Neural cell (in vitro differentiated cells): ENCODE measurements around the gene RBM42.

Source experiments
- CTCF ChIP-seq: fragments of 450-650 bp; IDR thresholded peaks from 2 replicates; pipeline ENCODE4 v1.5.1; 2014; ENCODE audit warnings: antibody characterized with exemption, mild to moderate bottlenecking, moderate library complexity; ENCODE audit not compliant: poor library complexity, severe bottlenecking
- POLR2AphosphoS5 ChIP-seq: IDR thresholded peaks from 2 replicates; pipeline ENCODE4 v1.6.1; 2012
- SMC3 ChIP-seq: fragments of 450-650 bp; conservative IDR thresholded peaks from 2 replicates; pipeline ENCODE4 v1.6.1; 2014; ENCODE audit warnings: antibody characterized with exemption, mild to moderate bottlenecking, moderate library complexity; ENCODE audit not compliant: poor library complexity
- TAF1 ChIP-seq: IDR thresholded peaks from 2 replicates; pipeline ENCODE4 v1.6.1; 2012; ENCODE audit warnings: low read depth

GRCh38 chr19:35613574-35613973 lies 15.3 kb upstream of the RBM42 start:
- TF ChIP-seq CTCF, result no peak
- TF ChIP-seq POLR2AphosphoS5, result no peak
- TF ChIP-seq TAF1, result no peak
- TF ChIP-seq SMC3, result no peak
